NCI-H2171 (cell line): ENCODE data around the gene CCDC186.

ENCODE experiments used
- DNase-seq: peaks from one replicate; lab custom pipeline; 2025; lab: John Stamatoyannopoulos, UW

CCDC186 gene

GRCh38 chr10:114110174-114110972 is 63.6 kb downstream of the CCDC186 start:
- DNase-seq: no peak

- no peak for DNase-seq
Observed at GRCh38 chr10:114103284-114103683, 70.7 kb downstream of the CCDC186 start.

- no peak for DNase-seq
Observed at GRCh38 chr10:114102256-114102655, 71.7 kb downstream of the CCDC186 start.

DNA sequence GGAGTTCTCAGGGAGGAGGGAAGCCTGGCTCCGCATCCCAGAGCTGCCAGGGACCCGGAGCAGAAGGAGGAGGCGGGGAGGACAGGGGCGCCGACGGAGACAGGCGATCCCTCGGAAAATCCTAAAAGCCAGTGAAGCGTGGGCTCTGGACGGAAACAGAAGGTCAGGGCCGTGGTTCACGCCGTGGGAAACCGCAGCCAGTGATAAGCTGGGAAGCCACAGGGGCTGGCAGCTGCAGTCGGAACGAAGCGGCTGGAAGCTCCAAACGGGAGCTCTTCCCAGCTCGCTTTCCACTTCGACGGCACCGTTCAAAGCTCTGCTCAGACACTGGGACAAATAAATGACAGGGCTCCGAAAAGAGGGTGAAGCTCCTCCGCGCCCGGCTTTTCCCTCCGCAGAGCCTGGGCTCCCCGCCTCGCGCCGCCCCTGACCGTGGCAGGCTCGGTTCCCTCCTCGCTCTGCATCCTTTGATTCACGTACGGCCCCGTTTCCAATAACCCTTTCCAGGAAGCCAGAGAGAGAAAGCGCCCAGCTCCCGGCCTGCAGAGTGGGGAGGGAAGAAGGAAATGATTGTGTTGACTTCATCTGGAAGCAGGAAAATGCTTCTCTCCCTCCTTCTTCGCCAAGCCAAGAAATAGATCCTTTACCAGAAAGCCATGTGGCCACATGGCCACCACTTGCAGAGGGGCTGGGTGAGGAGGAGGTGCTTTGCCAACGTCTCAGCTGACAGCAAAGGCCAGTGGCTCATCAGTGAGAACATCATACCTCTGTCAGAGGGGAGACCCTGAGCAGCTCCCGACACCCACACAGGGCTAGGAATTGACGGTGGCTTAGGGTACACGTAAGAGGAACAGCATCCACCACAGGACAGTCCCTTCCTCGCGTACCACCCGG is 72.9 kb downstream of the CCDC186 start:
- DNase-seq: no peak

DNA sequence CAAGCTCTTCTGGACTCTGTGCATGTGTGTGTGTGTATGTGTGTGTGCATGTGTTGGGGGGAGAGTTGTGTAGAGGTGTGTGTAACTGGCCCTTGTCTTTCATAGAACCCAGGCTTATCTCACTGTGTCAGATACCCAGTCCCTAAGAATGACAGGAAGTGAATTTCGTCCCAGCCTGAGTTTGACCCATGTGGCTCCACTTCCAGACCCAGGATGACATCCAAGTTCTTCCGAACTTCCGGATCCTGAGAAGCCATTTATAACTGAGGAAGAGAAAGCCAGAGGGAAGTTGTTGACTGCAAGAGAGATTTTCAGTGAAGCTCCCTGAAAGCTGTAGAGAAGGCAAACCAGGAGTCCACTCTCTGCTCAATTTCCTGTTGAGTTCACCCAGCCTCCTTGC is 77.1 kb downstream of the CCDC186 start:
- no peak for DNase-seq

DNA sequence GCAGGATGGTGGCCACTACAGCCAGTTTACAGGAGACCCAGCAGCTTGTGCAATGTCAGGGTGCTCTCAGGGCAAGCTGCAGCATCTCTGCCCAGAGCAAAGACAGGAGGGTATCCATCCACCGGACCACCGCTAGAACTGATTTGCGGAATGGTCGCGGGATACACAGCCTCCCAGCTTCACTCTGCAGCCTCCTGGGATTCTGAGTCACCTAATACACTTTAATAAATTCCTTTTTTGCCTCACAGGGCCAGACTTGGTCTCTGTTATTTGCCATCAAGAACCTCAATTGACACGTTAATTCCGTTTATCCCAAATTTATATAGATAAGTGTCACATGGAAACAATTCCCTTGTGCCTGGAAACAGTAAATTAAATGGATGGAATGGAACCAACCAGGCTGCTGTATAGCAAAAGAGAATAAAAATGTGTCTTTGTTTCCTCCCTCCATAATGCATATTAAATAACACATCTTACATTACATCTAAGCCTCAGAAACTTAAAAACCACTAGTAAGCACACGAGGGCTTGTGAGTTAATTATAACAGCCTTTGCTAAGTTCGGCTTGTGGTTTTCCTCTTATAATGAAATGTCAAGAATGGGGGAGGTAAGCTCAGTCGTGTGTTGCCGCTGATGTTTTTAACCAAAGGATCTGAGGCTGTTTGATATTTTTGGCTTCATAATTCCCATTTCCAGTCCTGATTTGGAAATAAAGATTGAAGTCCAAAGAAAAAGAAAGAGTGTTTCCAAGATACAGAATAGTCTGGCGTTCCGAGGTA is 78.3 kb downstream of the CCDC186 start:
- DNase-seq: no peak

GRCh38 chr10:114094795-114095194 is 79.2 kb downstream of the CCDC186 start:
- no peak for DNase-seq

DNA sequence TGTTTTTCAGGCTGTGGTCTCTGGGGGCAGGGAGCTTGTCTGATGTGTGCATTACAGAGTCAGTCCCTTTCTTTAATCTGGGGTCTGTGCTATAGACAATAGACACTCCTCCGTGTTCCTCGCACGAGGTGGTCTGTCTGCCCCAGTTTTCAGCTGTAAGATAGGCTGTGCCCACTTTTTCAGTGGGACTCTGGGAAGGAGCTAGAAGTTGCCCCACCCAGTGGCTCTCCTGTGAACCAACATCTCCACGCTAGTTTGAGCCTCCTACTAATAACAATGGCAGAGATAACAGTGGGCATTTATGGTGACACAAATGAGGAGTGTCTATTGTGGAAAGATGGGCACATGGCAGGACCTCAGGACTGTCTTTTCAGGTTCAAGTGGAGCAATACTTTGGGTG is 86.3 kb downstream of the CCDC186 start:
- no peak for DNase-seq

- DNase-seq: no peak
Observed at GRCh38 chr10:114087255-114087654, 86.7 kb downstream of the CCDC186 start.

- DNase-seq: no peak
Observed at GRCh38 chr10:114084215-114084614, 89.8 kb downstream of the CCDC186 start.

GRCh38 chr10:114083040-114083439 is 91.0 kb downstream of the CCDC186 start:
- DNase-seq: no peak

- no peak for DNase-seq
Observed at GRCh38 chr10:114081911-114082583, 92.0 kb downstream of the CCDC186 start.

- no peak for DNase-seq
Observed at GRCh38 chr10:114079421-114079820, 94.6 kb downstream of the CCDC186 start.

GRCh38 chr10:114078346-114078745 is 95.7 kb downstream of the CCDC186 start:
- DNase-seq: no peak

GRCh38 chr10:114077815-114078219 is 96.2 kb downstream of the CCDC186 start:
- DNase-seq: no peak

DNA sequence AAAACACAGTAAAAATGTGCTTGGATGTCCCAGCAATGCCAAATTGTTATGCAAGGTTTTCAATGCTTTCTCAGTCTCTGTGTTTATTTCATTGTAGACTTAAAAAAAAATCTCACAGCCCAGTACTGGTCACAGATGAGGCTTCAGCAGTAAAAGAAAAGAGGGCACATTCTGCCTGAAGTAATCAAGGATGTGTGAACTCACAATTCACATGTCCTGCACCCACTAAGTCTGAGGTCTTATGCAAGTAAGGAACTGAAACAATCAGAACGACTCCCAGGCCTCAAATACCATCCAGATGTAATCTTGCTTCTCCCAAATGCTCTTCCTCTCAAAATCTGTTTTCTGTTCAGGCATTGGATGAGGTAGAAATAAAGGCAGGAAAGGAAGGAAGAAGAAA is 96.7 kb downstream of the CCDC186 start:
- no peak for DNase-seq

DNA sequence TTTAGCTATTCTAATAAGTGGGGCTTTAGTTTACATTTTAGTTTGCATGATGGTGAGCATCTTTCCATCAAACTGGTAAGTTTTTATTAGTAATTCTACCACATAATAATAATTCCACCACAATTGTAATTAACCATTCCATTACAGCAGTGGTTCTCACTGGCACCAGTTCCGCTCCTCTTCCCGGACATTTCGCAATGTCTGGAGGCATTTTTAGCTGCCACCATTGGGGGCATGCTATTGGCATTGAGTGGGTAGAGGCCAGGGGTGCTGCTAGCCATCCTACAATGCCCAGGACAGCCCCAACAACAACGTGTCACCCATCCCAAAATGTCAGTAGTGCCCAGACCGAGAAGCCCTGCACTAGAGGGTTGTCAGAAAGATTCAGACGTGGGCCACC is 98.9 kb downstream of the CCDC186 start:
- DNase-seq: no peak

GRCh38 chr10:114073395-114074186 is 100.4 kb downstream of the CCDC186 start:
- no peak for DNase-seq

DNA sequence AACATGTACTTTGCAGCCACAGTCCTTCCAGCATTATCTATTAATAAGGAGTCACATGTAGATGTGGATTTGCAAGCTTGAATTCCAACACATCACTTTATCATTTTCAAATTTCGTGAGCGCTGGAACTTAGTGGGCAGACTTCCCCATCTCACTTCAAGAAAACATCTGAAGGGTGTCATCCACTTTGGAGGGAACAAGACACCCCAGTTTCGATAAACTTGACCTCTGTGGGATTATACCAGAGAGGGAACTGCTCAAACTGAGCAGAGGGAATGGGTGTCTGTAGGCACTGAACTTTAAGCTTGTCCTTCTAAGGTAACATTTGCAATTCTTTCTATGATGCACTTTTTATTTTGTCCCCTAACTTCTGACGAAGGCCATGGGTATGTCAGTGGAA is 102.8 kb downstream of the CCDC186 start:
- DNase-seq: no peak
